GM19023 (cell line): ENCODE data around the gene IFNL2.
"Not testable (repeated sequence)": the region's sequence is repeated elsewhere in the genome, so short reads cannot be mapped to it uniquely, and the experiment has no call there.

Experiments
- ATAC-seq: cut with Tn5 transposase; IDR thresholded peaks from one replicate; pipeline ENCODE4 v1.9.1; 2021; ENCODE audit warnings: mild to moderate bottlenecking, moderate library complexity; ENCODE audit not compliant: unreplicated experiment

IFNL2 gene

GRCh38 chr19:39296055-39296645 is 28.0 kb downstream of the IFNL2 start, which contains the start of gene IFNL1:
IFNL1 (plus strand) TSS chr19:39296407; CDS start chr19:39296422, 15 bp downstream.
- ATAC-seq, result no peak

- ATAC-seq, result no peak
Measured at GRCh38 chr19:39296906-39297305, 28.7 kb downstream of the IFNL2 start.

GRCh38 chr19:39297931-39298634 is 29.9 kb downstream of the IFNL2 start:
- ATAC-seq, result no peak

GRCh38 chr19:39299404-39299803 is 31.2 kb downstream of the IFNL2 start:
- ATAC-seq, result no peak

GRCh38 chr19:39299832-39300231 is 31.6 kb downstream of the IFNL2 start:
- no peak for ATAC-seq

- ATAC-seq, result no peak
Measured at GRCh38 chr19:39301021-39301420, 32.8 kb downstream of the IFNL2 start.

DNA sequence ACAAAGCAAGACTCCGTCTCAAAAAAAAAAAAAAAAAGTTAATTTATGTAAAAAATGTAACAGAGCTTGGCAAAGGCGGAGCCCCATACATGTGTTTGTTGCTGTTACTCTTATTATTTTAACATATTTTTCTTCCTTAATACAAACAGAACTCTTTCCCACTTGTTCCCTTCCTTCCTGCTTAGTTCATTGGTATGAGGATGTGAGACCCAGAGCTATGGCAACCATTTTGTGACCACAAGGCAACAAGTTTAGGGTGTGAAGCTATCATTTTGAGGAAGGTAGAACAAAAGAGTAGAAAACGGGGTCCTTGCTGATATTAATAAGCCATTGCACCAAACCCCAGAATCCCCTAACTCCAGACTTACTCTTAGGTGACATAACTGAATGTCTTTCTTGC is 33.4 kb downstream of the IFNL2 start:
- ATAC-seq, result no peak

DNA sequence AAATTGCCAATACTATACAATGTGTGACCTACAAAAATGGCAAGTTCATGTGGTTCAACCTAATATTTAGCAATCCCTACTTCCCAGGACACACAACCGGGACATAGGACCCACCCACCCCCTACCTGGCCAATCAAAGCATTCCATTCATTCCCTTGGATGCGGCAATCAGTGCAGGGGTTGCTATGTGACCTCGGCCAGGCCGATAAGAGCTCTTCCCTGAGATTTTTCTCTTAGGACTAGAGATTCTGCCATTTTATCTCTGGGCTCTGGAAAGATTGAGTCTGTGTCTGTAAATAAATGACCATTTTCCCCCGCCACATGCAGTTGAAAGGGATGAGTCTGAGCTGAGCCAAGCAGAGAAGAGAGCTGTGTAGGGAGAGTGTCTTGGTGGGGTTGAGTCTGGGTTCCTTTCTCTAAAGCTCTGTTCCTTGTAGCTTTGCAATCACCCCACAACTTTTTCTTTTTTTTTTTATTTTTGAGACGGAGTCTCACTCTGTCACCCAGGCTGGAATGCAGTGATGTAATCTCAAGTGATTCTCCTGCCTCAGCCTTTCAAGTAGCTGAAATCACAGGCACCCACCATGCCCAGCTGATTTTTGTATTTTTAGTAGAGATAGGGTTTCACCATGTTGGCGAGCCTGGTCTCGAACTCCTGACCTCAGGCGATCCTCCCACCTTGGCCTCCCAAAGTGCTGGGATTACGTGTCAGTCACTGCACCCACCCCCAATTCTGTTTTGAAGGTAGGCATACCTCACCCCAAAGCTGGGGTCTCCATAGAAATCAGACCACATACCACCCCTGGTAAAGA is 35.4 kb downstream of the IFNL2 start:
- ATAC-seq, result no peak

GRCh38 chr19:39304185-39304513 is 36.0 kb downstream of the IFNL2 start:
- no peak for ATAC-seq

DNA sequence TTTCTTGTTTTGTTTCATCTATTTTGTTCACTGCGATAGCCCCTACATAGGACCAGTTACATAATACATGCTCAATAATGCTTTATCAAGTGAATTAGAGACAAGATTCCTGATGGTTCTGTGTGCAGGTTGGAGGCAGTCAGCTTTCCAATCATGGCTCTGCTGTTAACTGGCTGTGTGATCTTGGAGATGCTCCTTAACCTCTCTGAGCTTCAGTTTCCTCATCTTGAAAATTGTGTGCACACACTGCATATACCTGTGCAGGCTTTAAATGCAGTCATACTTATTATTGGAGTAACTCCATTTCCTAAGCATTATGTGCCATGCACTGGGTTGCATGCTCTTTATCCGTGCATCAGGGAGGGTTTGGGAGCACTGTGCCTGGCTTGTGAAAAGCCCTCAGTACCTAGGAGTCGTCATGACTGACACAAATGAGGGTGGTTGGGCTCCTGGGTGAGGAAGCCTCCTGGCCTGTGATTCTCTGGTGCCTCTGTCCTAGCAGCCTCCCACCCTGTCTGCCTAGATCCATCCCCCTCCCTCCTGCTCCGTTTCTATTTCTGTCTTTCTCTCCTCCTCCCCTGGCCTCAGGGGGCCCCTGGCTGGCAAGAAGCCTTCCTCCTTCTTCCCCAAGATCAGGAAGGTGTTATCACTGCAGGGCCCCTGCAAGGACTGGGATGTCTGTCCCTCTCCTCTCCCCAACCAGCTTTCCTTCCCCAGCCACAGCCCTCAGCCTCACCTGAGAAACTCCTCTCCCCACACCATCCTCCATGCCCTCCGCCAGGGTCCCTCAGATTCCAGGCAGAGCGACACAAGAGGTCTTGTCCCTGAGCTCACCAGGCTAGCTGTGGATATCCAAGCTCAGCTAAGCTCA is 36.7 kb downstream of the IFNL2 start:
- no peak for ATAC-seq

- no peak for ATAC-seq
Measured at GRCh38 chr19:39306075-39306474, 37.9 kb downstream of the IFNL2 start.

GRCh38 chr19:39307046-39307821 is 39.0 kb downstream of the IFNL2 start:
- ATAC-seq, result no peak

DNA sequence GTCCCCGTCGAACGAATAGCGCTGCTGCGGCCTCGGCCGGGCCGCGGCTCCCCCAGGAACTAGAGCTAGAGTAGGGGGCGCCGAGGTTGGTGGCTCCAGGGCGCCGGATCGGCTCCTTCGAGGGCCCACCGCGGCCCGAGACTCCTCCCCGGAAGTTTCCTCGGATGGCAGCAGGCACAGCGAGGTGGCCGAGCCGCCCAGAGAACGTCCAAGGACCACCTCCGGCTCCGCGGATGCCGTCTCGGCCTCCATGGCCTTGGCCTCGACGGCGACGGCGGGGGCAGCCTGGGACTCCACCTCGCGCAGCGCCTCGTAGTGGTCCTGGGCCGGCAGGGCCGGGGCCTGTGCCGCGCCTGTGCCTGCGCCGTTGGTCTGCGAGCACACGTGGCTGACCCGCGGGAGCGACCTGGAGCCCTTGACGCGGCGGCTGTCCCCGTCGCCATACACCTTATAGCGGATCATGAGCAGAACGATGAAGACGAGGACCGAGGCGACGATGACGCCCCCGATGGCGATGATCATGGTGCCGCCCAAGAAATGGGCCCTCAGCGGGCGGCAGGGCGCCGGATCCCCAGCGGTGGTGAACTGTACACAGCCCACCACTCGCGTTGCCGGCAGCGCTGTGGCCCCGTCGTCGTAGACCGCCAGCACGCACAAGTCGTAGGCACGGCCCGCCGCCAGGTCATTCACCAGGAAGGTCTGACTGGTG is 39.8 kb downstream of the IFNL2 start:
- ATAC-seq, result no peak

- no peak for ATAC-seq
Measured at GRCh38 chr19:39308531-39309304, 40.5 kb downstream of the IFNL2 start.

DNA sequence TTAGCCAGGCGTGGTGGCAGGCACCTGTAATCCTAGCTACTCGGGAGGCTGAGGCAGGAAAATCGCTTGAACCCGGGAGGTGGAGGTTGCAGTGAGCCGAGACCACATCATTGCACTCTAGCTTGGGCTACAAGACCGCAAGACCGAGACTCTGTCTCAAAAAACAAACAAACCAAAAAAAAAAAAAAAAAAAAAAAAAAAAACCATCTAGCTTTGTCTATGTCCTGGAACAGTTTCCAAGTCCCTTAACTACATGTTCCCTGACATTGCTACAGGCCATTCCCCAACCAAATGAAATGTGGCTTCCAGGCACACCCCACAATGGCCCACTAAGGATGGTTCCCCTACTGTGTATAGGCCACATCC is 41.1 kb downstream of the IFNL2 start:
- ATAC-seq, result not testable (repeated sequence)

DNA sequence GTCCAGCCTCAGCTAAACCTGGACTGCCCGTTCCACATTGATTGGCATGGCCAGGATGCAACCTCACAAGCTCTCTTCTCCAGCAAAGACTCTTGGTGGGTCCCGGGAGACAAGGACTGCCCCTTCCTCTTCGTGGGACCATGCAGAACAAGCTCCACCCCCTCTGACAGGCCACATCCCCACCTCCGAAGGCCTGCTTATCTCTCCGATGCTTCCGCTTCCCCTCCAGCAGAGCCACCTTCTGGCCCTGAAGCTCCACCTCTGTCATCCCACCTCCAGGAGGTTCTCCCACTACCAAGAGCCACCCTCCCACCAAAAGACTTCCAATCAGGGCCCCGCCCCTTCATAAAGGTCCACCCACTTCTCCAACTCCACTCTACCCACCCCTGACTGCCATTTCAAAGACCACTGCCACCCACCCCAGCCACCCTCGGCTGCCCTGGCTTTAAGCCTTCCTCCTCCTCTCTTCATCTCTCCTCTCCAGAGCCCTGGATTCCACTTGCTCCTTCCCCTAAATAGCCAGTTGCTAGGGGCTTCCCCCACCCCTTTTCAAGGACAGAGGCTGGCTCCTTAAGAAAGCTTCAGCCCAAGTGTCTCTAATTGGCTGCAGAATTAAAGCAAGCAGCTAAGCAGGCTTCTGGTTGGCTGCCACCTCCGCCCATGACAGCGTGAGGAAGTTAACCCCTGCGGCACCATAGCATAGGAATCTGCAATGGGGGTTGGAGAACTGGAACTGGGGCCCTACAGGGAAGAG is 42.5 kb downstream of the IFNL2 start:
- no peak for ATAC-seq

- no peak for ATAC-seq
Measured at GRCh38 chr19:39314016-39314728, 46.0 kb downstream of the IFNL2 start.

DNA sequence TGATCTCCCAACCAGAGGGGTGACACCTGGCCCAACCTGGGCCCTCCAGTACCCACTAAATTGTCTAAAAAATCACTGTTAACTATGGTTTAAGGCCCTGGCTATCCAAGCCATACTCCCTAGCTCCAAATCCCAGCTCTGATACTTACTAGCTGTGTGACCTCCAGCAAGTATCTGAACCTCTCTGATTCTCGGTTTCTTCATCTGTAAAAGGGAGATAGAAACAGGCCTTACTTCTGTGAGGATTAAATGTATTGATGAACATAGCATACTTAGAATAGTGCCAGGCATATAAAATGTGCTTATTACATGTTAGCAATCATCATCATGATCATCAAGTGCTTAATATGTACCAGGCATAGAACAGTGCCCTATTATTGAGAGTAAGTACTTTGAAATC is 47.7 kb downstream of the IFNL2 start:
- ATAC-seq, result no peak
